ENCODE measurements around the gene FBXL13. TPM values are rescaled to one million over a fixed set of nuclear protein-coding genes. Genes with fewer than 3 reads are reported as not detected.

FBXL13 gene
- total RNA-seq, 1 experiment from 2014 or later = 1.3 TPM

GRCh38 chr7:102836191-102836919 lies 238.2 kb downstream of the FBXL13 start:
- intact Hi-C loops (cut with micrococcal nuclease; ENCODE audit: unreplicated experiment) = no loop called here
- CTCF ChIA-PET = interaction anchor here (0.7 kb wide), 1 partner anchor 9 kb away, joined by 3 read pairs; no protein-coding TSS in a partner anchor
- Mint-ChIP-seq H3K9me3 (ENCODE audit: low read depth, unreplicated experiment) (no peaks in the 10 kb centered on the region), H3K36me3 (ENCODE audit: insufficient read depth, unreplicated experiment) (peaks cover 6% of the 10 kb centered on the region), H3K27me3 (ENCODE audit: unreplicated experiment) (no peaks in the 10 kb centered on the region), H3K4me3 (ENCODE audit: low read depth, unreplicated experiment) (no peak overlapping the region), H3K27ac (ENCODE audit: unreplicated experiment) (peak overlapping the region; percentile 71), H3K4me1 (ENCODE audit: low read depth, unreplicated experiment) (peaks cover 12% of the 10 kb centered on the region)
- no TSS peak for BruUV-seq (replicated peaks)
- DNase-seq = no peak
- TF ChIP-seq, protein P1, sequence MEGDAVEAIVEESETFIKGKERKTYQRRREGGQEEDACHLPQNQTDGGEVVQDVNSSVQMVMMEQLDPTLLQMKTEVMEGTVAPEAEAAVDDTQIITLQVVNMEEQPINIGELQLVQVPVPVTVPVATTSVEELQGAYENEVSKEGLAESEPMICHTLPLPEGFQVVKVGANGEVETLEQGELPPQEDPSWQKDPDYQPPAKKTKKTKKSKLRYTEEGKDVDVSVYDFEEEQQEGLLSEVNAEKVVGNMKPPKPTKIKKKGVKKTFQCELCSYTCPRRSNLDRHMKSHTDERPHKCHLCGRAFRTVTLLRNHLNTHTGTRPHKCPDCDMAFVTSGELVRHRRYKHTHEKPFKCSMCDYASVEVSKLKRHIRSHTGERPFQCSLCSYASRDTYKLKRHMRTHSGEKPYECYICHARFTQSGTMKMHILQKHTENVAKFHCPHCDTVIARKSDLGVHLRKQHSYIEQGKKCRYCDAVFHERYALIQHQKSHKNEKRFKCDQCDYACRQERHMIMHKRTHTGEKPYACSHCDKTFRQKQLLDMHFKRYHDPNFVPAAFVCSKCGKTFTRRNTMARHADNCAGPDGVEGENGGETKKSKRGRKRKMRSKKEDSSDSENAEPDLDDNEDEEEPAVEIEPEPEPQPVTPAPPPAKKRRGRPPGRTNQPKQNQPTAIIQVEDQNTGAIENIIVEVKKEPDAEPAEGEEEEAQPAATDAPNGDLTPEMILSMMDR (IDR thresholded peaks at IDR 0.05; ENCODE audit: unreplicated experiment) = no peak

- no peaks in the 10 kb centered on the region for H3K27me3 Mint-ChIP-seq (ENCODE audit: unreplicated experiment)
- TF ChIP-seq, protein P1 (IDR thresholded peaks at IDR 0.05; ENCODE audit: unreplicated experiment) = no peak
- H3K27ac Mint-ChIP-seq (ENCODE audit: unreplicated experiment) = no peak overlapping the region
- CTCF ChIA-PET = no interaction called here
- H3K9me3 Mint-ChIP-seq (ENCODE audit: low read depth, unreplicated experiment) = no peaks in the 10 kb centered on the region
- intact Hi-C loops (cut with micrococcal nuclease; ENCODE audit: unreplicated experiment) = no loop called here
- BruUV-seq (replicated peaks) = no TSS peak
- no peak for DNase-seq
- H3K4me1 Mint-ChIP-seq (ENCODE audit: low read depth, unreplicated experiment) = peaks cover 12% of the 10 kb centered on the region
- H3K36me3 Mint-ChIP-seq (ENCODE audit: insufficient read depth, unreplicated experiment) = peaks cover 6% of the 10 kb centered on the region
- H3K4me3 Mint-ChIP-seq (ENCODE audit: low read depth, unreplicated experiment) = no peak overlapping the region
These were observed 239.6 kb downstream of the FBXL13 start for GRCh38 chr7:102834999-102835398.

DNA sequence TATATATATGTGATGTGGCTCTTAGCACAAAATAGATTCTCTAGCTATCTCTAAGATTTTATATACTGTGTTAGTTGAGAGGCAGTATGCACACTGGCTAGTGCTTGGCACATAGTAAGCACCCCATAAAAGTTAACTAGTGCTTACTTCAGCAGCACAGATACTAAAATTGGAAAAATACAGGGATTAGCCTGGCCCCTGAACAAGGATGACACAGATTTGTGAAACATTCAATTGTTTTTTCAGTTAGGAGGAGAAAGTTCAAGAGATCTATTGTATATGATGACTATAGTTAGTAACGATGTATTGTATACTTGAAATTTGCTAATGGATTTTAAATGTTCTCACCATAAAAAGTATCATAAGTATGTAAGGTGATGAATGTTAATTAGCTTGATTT lies 240.1 kb downstream of the FBXL13 start:
- H3K4me1 Mint-ChIP-seq (ENCODE audit: low read depth, unreplicated experiment) = peaks cover 12% of the 10 kb centered on the region
- CTCF ChIA-PET = no interaction called here
- TF ChIP-seq, protein P1 (IDR thresholded peaks at IDR 0.05; ENCODE audit: unreplicated experiment) = no peak

GRCh38 chr7:102833343-102833742 lies 241.3 kb downstream of the FBXL13 start:
- Mint-ChIP-seq H3K27ac (ENCODE audit: unreplicated experiment) (no peak overlapping the region), H3K27me3 (ENCODE audit: unreplicated experiment) (no peaks in the 10 kb centered on the region), H3K4me1 (ENCODE audit: low read depth, unreplicated experiment) (peaks cover 12% of the 10 kb centered on the region), H3K4me3 (ENCODE audit: low read depth, unreplicated experiment) (no peak overlapping the region), H3K9me3 (ENCODE audit: low read depth, unreplicated experiment) (no peaks in the 10 kb centered on the region), H3K36me3 (ENCODE audit: insufficient read depth, unreplicated experiment) (peaks cover 6% of the 10 kb centered on the region)
- BruUV-seq (replicated peaks) = no TSS peak
- CTCF ChIA-PET = interaction anchor here (0.7 kb wide), 1 partner anchor 21 kb away, joined by 6 read pairs; no protein-coding TSS in a partner anchor
- intact Hi-C loops (cut with micrococcal nuclease; ENCODE audit: unreplicated experiment) = no loop called here
- TF ChIP-seq, protein P1 (IDR thresholded peaks at IDR 0.05; ENCODE audit: unreplicated experiment) = no peak
- DNase-seq = no peak

More for the DNA sequence above, 240.1 kb downstream of the FBXL13 start:
- intact Hi-C loops (cut with micrococcal nuclease; ENCODE audit: unreplicated experiment) = no loop called here
- no TSS peak for BruUV-seq (replicated peaks)
- Mint-ChIP-seq H3K4me3 (ENCODE audit: low read depth, unreplicated experiment) (no peak overlapping the region), H3K36me3 (ENCODE audit: insufficient read depth, unreplicated experiment) (peaks cover 6% of the 10 kb centered on the region), H3K27ac (ENCODE audit: unreplicated experiment) (no peak overlapping the region), H3K27me3 (ENCODE audit: unreplicated experiment) (no peaks in the 10 kb centered on the region), H3K9me3 (ENCODE audit: low read depth, unreplicated experiment) (no peaks in the 10 kb centered on the region)
- DNase-seq = no peak
